Fibroblast of lung (primary cell): ENCODE data around the gene EDA.

Experiments
- CTCF ChIP-seq, 2 donors: IDR thresholded peaks in 1 of 2; conservative IDR thresholded peaks in 1 of 2; 1 replicate in 1 of 2; 2 replicates in 1 of 2; pipeline ENCODE4 v1.5.1; 2011 to 2012; ENCODE audit warnings: low read length in 2 of 2, control low read depth in 1 of 2, inconsistent platforms in 1 of 2, low read depth in 1 of 2, mild to moderate bottlenecking in 1 of 2
- EZH2 ChIP-seq: IDR thresholded peaks from 2 replicates; pipeline ENCODE4 v1.5.1; 2012; ENCODE audit warnings: low read length, control low read depth, mild to moderate bottlenecking; ENCODE audit errors: missing control alignments

GRCh38 chrX:70088751-70089150 is 472.8 kb downstream of the EDA start:
- no peak for TF ChIP-seq CTCF (conservative IDR thresholded peaks at IDR 0.05 in 1 of 2, IDR thresholded peaks at IDR 0.05 in 1 of 2; ENCODE audit: low read depth in 1 of 2, low read length in 2 of 2)
- no peak for TF ChIP-seq EZH2
